WERI-Rb-1 (cell line): Measurements from ENCODE around the gene DYSF.
A peak's percentile ranks its signal among the peaks of the same experiment; 100 is the strongest.

Experiments
- DNase-seq: peaks from one replicate; pipeline ENCODE4 v3.0.0-alpha.2; 2020
- H3K27ac ChIP-seq: fragments of 250-450 bp; sonication (Bioruptor Pico); 2 replicates; pipeline ENCODE4 v1.5.1; 2020; ENCODE audit warnings: mild to moderate bottlenecking, moderate library complexity
- H3K27me3 ChIP-seq: fragments of 250-450 bp; sonication (Bioruptor Pico); 2 replicates; pipeline ENCODE4 v1.5.1; 2021; ENCODE audit warnings: mild to moderate bottlenecking, low read depth, moderate library complexity; ENCODE audit not compliant: insufficient read depth, severe bottlenecking
- H3K36me3 ChIP-seq: fragments of 250-450 bp; sonication (Bioruptor Pico); 2 replicates; pipeline ENCODE4 v1.5.1; 2020; ENCODE audit warnings: mild to moderate bottlenecking, moderate library complexity
- H3K4me3 ChIP-seq: 2 replicates; pipeline ENCODE4 v1.5.1; 2011; ENCODE audit warnings: low read depth, mild to moderate bottlenecking, control low read depth, low read length
- H3K9me3 ChIP-seq: fragments of 250-450 bp; sonication (Bioruptor Pico); 2 replicates; pipeline ENCODE4 v1.5.1; 2021; ENCODE audit warnings: mild to moderate bottlenecking, moderate library complexity; ENCODE audit not compliant: severe bottlenecking
- CTCF ChIP-seq: IDR thresholded peaks from 2 replicates; pipeline ENCODE4 v1.5.1; 2011; ENCODE audit warnings: low read depth, mild to moderate bottlenecking, control low read depth, inconsistent platforms, low read length

DYSF gene

DNA sequence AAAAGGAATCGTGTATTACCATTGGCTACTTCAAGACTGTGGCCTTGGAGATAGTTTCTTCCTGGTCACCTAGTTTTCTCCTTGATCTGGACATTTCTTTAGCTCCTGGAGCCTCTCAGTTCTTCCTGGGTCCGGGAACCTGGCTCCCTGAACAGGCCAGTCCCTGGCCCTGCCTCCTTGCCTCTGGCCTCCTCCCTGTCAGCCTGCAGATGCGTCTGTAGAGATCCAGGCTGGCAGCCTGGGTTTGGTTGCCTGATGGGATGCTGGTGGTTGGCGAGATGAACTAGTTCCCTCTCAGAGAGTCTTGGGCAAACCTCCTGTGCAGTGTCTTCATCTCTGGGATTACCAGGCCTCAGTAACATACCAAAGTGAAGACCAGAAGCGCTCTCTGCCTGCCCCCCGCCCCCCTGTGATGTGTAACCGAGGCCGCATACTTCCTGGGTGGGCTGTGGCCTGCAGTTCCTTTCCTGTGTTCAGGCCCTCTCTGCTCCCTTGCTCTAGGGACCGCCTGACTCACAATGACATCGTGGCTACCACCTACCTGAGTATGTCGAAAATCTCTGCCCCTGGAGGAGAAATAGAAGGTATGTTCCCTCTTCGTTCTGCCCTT, 85.4 kb downstream of the DYSF start:
- DNase-seq, result no peak
- H3K36me3 ChIP-seq, result no peaks in the 10 kb centered on the region
- no peaks in the 10 kb centered on the region for H3K9me3 ChIP-seq
- H3K27ac ChIP-seq, result no peak overlapping the region
- TF ChIP-seq CTCF, result no peak
- H3K27me3 ChIP-seq, result no peaks in the 10 kb centered on the region
- no peak overlapping the region for H3K4me3 ChIP-seq

- H3K27ac ChIP-seq, result no peak overlapping the region
- H3K4me3 ChIP-seq, result no peak overlapping the region
- no peaks in the 10 kb centered on the region for H3K27me3 ChIP-seq
- H3K9me3 ChIP-seq, result no peaks in the 10 kb centered on the region
- no peak for TF ChIP-seq CTCF
- H3K36me3 ChIP-seq, result no peaks in the 10 kb centered on the region
- no peak for DNase-seq
Observed at GRCh38 chr2:71540818-71541217, 87.5 kb downstream of the DYSF start.

DNA sequence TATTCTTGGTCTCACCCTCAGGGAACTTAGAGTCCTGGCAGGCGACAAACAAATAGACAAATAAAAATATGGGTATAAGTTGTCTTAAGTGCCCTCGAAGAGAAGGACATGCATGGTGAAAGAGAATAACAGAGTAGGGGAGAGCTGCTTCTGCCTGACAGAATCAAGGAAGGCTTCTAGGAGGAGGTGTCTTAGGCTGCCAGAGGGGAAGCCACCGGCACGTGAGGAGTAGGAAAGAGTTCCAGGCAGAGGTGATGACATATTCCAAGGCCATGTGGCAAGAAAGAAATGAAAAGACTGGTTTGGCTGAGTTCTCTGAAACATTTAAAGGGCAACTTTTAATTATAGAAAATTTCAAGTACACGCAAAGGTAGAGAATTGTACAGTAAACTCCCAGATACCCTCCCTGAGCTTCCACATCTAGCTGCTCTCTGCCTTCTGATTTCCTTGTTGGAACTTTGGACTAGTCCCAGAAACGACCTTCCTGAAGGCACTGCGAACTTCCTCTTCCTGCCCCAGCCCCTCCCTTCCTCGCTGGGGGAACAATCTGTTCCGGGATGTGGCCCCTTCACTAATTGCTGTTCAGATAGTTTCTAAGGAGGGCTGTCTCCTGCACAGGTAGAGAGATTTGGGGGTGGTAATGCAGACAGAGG, 91.7 kb downstream of the DYSF start:
- no peak for TF ChIP-seq CTCF
- H3K9me3 ChIP-seq, result peaks cover 5% of the 10 kb centered on the region
- no peak for DNase-seq
- H3K27me3 ChIP-seq, result no peaks in the 10 kb centered on the region
- H3K4me3 ChIP-seq, result no peak overlapping the region
- H3K36me3 ChIP-seq, result no peaks in the 10 kb centered on the region
- H3K27ac ChIP-seq, result no peak overlapping the region

DNA sequence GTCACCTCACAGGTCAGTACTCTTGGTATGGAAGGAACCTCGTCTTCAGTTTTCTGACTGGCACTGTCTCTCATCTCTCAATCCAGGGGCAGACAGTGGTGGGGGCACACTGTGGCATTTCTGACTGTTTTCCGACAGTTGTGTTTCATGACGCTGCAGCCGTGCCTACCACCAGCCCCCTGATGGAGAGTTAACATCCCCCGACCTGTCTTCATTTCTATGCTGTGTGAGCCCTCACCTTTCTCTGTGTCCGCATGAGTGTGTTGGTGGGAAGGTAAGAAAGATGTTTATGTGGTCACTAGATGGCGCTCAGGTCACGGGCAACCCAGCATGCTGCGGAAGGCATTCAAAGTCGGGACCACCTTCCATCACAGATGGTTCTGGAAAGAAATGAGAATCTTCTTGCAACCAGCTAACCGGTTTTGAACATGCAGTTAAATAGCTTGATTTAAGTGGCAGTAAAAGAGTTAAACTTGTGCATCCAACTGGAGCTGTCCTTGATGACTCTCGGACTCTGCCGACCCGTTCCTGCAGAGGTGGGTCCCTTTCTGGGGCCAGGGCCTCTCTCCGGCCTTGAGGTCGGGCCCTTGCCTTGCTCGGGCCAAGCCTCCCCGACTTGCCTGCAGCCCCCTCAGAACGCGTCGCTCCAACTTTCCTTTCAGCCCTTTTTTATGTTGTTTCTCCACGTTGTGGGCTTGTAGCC, 92.4 kb downstream of the DYSF start:
- no peaks in the 10 kb centered on the region for H3K36me3 ChIP-seq
- no peak overlapping the region for H3K4me3 ChIP-seq
- DNase-seq, result peak; percentile 81
- H3K27ac ChIP-seq, result no peak overlapping the region
- no peaks in the 10 kb centered on the region for H3K27me3 ChIP-seq
- TF ChIP-seq CTCF, result peak; percentile 87
- peaks cover 5% of the 10 kb centered on the region for H3K9me3 ChIP-seq

DNA sequence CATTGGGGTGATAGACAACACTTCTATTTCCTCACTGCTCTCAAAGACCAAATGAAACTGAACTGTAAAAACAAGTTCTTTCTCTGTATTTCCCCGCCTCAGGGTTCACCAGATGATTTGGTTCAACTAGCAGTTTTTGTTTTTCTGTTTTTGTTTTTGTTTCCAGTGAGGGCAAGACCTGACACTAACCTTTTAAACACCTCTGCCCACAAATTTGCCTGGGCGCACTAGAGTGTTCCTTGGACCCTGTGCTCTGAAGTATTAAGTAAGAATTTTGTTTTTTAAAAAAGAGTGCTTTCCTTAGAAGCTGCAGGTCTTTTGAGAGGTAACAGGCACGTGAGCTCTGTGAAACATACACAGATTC, 92.9 kb downstream of the DYSF start:
- no peak for TF ChIP-seq CTCF
- H3K27ac ChIP-seq, result no peak overlapping the region
- no peak overlapping the region for H3K4me3 ChIP-seq
- DNase-seq, result no peak
- peaks cover 5% of the 10 kb centered on the region for H3K9me3 ChIP-seq
- H3K36me3 ChIP-seq, result no peaks in the 10 kb centered on the region
- no peaks in the 10 kb centered on the region for H3K27me3 ChIP-seq
